GM21576 (cell line): ENCODE results near the gene CSRP1.

Source experiments
- ATAC-seq: cut with Tn5 transposase; IDR thresholded peaks from one replicate; pipeline ENCODE4 v1.9.1; 2021; ENCODE audit warnings: mild to moderate bottlenecking, moderate library complexity; ENCODE audit not compliant: unreplicated experiment

CSRP1 gene

DNA sequence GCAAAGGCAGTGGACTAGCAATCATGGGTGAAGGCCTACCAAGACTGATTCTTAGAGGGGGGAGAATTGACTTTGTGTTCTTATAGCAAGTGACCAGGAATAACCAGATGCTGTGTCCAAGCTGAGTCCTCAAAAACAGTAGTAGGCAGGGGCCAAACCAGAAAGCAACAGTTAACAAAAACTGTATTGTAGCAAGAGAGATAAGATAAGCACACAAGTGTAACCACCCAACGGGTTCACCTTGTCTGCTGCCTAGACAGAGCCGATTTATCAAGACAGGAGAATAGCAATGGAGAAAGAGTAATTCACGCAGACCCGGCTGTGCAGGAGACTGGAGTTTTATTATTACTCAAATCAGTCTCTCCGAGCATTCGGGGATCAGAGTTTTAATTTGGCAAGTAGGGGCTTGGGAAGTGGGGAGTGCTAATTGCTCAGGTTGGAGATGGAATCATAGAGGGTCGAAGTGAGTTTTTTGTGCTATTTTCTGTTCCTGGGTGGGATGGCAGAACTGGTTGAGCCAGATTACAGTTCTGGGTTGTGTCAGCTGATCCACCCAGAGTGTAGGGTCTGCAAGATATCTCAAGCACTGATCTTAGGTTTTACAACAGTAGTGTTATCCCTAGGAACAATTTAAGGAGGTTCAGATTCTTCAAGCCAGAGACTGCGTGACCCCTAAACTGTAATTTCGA lies 8.3 kb upstream of the CSRP1 start:
- ATAC-seq = no peak

- ATAC-seq = no peak
Measured at GRCh38 chr1:201514466-201514865, 7.5 kb upstream of the CSRP1 start.

GRCh38 chr1:201513498-201514243 lies 6.7 kb upstream of the CSRP1 start:
- ATAC-seq = no peak

DNA sequence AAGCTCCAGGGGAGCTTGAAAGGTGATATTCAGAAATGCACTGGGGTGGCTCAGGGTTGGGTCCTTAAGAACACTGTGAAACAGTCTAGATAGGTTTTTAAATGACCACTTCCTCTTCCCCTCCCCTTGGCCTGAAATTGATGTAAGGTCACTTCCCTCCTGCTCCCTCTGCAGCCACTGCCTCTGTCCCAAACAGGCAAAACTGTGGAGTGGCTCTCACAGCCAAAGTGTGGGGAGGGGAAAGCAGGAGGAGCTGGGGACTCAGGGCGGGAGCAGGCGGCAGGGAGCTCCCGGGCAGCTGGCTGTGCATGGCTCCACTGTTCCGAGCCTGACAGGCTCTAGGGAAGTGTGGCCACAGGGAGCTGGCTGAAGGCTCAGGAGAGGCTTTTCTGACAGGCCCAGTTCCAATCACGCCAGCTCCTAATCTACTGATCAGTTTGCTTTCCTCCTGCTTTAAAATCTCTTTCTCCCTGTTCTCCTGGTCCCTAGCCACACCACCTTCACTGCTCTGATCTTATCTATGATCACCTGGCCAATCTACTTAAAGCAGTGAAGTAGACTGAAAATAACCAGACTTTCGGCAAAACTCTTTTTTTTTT lies 5.1 kb upstream of the CSRP1 start:
- ATAC-seq = peak; percentile 45

DNA sequence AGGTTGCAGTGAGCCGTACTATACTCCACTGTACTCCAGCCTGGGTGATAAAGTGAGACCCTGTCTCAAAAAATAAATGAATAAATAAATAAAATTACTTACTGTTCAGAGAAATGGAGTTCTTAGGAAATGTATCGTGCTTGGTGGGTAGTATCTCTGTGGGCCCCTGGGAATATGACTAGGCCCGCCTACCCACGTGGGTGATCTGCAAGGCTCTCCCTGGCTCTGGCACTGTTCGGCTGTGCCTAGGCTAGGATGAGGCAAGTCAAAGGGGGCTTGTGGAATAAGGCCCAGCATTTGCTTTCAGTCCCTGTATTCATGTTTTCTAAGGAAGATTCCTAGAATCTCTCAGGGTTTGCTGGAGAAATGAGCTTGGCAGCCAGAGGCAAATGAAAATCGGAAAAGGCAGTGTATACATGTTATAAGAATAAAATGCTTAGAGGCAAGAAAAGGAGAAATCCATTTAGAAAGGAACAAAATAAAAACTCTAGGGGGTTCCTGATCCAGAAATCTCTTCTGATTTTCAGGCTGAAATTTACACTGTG lies 4.5 kb upstream of the CSRP1 start:
- ATAC-seq = no peak

DNA sequence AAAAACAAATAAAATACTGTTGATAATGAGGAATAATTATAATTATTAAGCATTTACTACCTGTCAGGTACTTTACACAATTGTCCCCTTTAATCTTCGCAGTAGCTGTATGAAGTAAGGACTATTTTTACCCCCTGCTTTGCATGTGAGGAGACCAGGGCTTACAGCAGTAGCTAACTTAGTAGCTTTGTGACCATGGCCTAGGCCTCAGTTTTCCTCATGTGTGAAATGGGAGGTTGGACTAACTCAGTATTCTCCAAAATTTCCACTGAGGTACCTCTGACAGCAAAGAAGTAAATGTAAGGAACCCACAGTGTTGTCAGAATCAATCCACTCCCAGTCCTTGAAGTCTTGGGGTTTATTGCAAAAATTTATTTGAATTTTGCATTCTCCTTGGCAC lies 3.8 kb upstream of the CSRP1 start:
- ATAC-seq = no peak

DNA sequence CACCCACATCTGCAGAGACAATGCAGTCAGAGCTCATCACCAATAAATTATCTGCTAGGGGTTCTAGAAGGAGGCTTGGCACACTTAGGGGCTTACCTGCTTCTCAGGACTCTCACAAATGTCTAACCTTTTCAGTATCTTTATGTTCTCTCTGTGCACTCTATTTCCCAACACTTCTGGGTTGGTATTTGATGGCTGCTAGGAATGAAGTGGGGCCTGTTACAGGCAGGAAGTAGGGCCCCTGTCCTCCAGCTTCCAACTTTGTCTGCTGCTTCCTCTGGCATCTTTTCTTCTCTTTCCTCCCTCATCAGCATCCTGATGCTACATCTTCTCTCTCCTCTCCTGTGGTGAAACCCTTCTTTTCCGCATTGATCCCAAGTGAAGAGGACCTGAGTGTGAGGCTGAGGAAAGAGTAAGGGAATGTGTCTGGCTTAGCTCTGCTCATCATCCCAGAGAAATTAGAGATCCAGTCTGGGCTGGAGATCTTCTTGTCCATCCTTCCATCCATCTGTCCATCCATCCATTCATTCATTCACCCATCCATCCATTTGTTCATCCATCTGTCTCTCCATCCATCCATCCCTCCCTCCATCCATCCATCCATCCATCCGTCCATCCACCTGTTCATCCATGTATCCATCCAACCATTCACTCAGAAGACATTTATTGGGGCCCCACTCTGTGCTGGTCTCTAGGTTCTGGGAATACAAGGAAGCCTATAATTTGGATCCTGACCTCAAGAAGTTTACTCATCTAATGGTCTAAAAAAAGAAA lies 2.9 kb upstream of the CSRP1 start:
- no peak for ATAC-seq

DNA sequence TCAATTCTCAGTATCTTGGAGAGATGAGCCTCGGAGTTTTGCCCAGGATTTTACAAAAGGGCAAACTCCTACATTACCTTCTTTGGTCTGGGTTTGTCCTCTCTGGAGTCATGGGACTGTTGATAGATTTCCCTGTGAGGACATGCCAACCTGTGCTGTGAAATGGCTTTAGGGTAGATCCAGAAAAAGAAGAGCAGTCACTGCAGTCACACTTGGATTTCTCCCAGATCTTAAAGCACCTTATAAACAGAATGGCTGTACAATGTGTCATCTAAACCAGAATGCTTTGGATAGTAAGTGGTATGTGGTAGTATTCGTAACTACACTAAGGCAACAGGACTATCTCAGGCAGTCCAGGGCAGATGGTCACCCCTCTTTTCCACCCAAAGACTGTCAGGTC lies 1.9 kb upstream of the CSRP1 start:
- no peak for ATAC-seq

DNA sequence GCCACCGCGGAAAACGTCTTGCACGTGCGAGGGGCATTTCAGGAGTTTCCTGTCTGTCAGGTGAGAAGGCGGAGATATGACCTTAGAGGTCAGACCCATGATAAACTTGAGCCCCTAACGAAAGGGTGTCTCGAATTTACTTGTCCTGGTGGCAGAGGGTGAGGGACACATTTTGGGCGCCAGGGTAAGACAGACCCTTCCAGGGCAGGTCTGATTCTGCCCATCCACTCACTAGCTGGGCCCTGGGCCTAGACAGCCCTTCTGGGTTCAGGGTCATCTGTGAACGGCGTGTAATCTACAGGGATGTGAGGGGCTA lies 395 bp upstream of the CSRP1 start:
- ATAC-seq = peak; percentile 5

- no peak for ATAC-seq
Measured at GRCh38 chr1:201506092-201506491, 831 bp downstream of the CSRP1 start.

- ATAC-seq = no peak
Measured at GRCh38 chr1:201505503-201505890, 1.4 kb downstream of the CSRP1 start.

DNA sequence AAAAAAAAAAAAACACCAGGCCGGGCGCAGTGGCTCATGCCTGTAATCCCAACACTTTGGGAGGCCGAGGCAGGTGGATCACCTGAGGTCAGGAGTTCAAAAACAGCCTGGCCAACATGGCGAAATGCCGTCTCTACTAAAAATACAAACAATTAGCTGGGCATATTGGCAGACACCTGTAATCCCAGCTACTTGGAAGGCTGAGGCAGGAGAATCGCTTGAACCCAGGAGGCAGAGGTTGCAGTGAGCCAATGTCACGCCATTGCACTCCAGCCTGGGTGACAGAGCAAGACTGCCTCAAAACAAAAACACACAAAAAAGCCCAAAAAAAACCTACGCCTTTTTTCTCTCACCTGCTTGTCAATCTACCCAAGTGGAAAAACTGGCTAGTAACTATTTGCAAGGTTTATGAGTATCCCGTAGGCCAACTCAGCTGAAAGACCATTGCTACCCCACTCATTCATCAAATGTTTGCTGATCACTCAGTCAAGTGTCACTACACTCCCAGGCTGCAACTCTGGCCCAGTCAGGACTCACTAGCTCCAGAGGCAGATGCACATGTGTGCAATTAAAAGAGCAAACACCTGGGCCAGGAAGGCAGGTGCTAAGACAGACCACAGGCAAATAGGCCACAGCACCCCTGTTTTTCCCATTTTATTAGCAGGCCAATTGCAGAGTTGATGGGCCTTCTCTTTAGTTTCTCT lies 2.0 kb downstream of the CSRP1 start:
- ATAC-seq = no peak

DNA sequence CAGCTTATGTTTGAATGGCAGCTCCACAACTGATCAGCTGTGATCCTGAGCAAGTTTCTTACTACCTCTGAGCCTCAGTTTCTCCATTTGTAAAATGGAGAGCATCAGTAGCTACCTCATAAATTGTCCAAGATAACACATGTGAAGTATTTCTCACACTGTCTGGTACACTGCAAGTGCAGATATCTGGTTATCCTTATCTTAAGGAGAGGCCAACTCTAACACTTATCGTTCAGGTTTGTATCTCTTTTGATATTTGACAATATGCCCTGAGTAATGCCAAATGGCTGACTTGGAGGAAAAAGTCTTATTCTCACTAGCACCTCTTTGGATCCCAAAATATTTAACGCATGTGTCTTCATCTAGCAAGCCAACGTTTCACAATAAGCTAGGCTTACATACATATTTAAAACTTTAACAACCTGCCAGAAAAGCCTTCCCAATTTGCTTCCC lies 2.7 kb downstream of the CSRP1 start:
- no peak for ATAC-seq

- ATAC-seq = no peak
Measured at GRCh38 chr1:201503397-201504176, 3.3 kb downstream of the CSRP1 start.

DNA sequence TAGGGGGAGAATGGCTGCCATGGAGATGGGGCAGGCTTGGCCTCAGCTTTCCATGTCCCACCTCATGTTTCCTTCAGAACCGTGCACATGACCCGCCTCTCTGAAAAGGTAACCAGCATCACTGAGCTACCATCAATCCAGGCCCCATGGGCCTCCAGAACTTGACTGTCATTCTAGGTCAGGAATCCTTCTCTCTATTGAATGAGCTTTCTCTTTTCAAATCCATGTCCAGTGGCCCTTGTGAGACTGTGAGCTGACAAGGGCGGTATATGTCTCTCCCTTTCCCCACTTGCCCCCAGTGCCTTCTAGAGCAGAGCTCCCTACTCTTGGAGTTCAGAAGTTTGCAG lies 4.4 kb downstream of the CSRP1 start:
- ATAC-seq = no peak

DNA sequence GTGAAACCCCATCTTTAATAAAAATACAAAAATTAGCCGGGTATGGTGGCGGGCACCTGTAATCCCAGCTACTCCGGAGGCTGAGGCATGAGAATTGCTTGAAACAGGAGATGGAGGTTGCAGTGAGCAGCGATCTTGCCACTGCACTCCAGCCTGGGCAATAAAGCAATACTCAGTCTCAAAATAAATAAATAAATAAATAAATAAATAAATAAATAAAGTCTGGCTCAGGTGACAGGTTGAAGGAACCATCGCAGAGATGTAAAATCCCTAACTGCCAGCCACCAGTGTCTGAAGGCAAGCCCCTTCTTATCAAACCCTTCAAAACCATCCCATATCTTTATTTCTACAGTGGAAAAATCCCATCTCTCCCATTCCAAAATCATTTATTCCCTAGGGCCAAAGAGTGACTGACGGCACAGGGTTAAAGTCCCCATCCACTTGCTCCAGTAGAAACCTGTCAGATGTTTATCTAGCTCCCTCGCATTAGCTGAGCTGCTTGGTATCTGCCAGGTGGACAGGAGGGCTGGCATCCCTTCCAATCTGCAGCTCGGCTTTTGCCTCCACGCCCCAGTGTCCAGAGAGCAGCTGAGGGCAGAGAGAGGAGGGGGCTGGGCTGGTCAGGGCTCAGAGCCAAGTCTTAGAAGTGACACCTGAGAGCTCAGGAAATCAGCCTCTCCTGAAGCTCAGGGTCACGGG lies 5.0 kb downstream of the CSRP1 start:
- no peak for ATAC-seq

- ATAC-seq = no peak
Measured at GRCh38 chr1:201501144-201501543, 5.8 kb downstream of the CSRP1 start.

GRCh38 chr1:201500670-201501120 lies 6.2 kb downstream of the CSRP1 start:
- ATAC-seq = no peak
